Lung (tissue), 12 donors: Measurements from ENCODE around the gene RBBP9. TPM values are rescaled to one million over a fixed set of nuclear protein-coding genes. Genes with fewer than 3 reads are reported as not detected.

Experiments
- ATAC-seq: fragments of 200-7000 bp; cut with Tn5 transposase; one replicate; pipeline ENCODE4 v1.9.1; 2020; ENCODE audit warnings: moderate number of reproducible peaks; ENCODE audit not compliant: insufficient read depth, low FRiP score
- DNase-seq, 3 donors: peaks; one replicate each; pipeline ENCODE4 v3.0.0-alpha.2; 2013 to 2017
- H3K27ac ChIP-seq, 2 donors: one replicate each; pipeline ENCODE4 v1.5.1; 2013; ENCODE audit warnings: mild to moderate bottlenecking in 2 of 2, moderate library complexity in 2 of 2, control low read depth in 1 of 2, inconsistent platforms in 1 of 2, low read depth in 1 of 2, low read length in 1 of 2
- H3K27me3 ChIP-seq, 3 donors: one replicate each; pipeline ENCODE4 v1.5.1; 2013; ENCODE audit warnings: low read length in 2 of 3; ENCODE audit not compliant: control insufficient read depth in 3 of 3, insufficient read depth in 3 of 3
- H3K36me3 ChIP-seq, 4 donors: one replicate each; pipeline ENCODE4 v1.5.1; 2013; ENCODE audit warnings: low read length in 4 of 4, mild to moderate bottlenecking in 1 of 4, moderate library complexity in 1 of 4; ENCODE audit not compliant: control insufficient read depth in 4 of 4, insufficient read depth in 4 of 4
- H3K4me1 ChIP-seq, 5 donors: one replicate each; pipeline ENCODE4 v1.5.1; 2013; ENCODE audit warnings: low read length in 5 of 5, mild to moderate bottlenecking in 2 of 5, moderate library complexity in 1 of 5; ENCODE audit not compliant: control insufficient read depth in 5 of 5, insufficient read depth in 5 of 5
- H3K4me3 ChIP-seq: one replicate; pipeline ENCODE4 v1.5.1; 2013; ENCODE audit warnings: mild to moderate bottlenecking, control low read depth, moderate library complexity
- H3K9ac ChIP-seq, 2 donors: one replicate each; pipeline ENCODE4 v1.5.1; 2013; ENCODE audit warnings: low read length in 2 of 2, control low read depth in 1 of 2; ENCODE audit not compliant: insufficient read depth in 1 of 2
- H3K9me3 ChIP-seq, 4 donors: one replicate each; pipeline ENCODE4 v1.5.1; 2013; ENCODE audit warnings: low read length in 3 of 4, mild to moderate bottlenecking in 1 of 4, moderate library complexity in 1 of 4; ENCODE audit not compliant: control insufficient read depth in 4 of 4, insufficient read depth in 3 of 4
- WGBS, 2 donors: extraction: QIAGEN DNeasy Blood & Tissue Kit; methylation state at CpG; one replicate each; pipeline ENCODE4 v1.1.7; 2013; 5-methylcytosine and 5-hydroxymethylcytosine counted together
- polyA plus RNA-seq, 2 donors: library from polyadenylated mRNA; stranded (reverse); fragments of 200-250 nt; gene quantifications; one replicate each; pipeline ENCODE4 v1.2.1, GENCODE V29; 2013
- total RNA-seq, 2 donors: library from RNA; depleted of rRNA in 1 of 2; stranded (reverse); fragments of >200 nt in 1 of 2; gene quantifications; one replicate each; pipeline ENCODE4 v1.2.1, GENCODE V29; 2014 to 2021
- TF ChIP-seq, protein P1 (sequence below): IDR thresholded peaks from 2 replicates; pipeline ENCODE4 v1.5.1; 2012; ENCODE audit warnings: mild to moderate bottlenecking; ENCODE audit errors: control extremely low read depth, extremely low read depth
- donor health status: control.
- donor health status: control.
- donor health status: Bipolar disorder and iron deficiency.
- donor health status: healthy.
- donor health status: DM: yes; HTN: yes; CAD: no.

RBBP9 gene
- total and polyA plus RNA-seq, 4 donors, result 6.3 to 19.3 (median 10.3) TPM

DNA sequence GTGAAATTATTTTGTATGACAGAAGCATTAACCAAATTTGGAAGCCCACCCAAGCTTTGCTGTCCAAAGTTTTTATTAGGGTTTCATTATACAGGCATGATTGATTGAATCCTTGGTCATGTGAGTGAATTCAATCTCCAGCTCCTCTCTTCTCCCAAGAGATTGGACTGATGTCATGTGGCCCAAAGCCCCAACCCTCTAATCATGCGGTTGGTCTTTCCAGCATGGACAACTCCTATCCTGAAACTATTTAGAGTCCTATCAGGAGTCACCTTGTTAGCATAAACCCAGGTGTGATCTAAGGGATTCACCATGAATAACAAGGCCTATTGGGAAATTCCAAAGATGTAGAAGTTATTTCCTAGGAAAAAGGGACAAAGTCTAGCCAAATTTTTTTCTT, 19.2 kb downstream of the RBBP9 start:
- Histone ChIP-seq H3K9me3 (no peaks in the 10 kb centered on the region), H3K4me1 (no peaks in the 10 kb centered on the region), H3K27ac (no peak overlapping the region), H3K4me3 (no peak overlapping the region), H3K9ac (no peak overlapping the region), H3K36me3 (peaks cover 5 to 51% (median 24%) of the 10 kb centered on the region in 4 donors), H3K27me3 (no peaks in the 10 kb centered on the region)
- 84 to 96% methylated on average over 1 of the region's 1 CpG for WGBS, 2 donors
- DNase-seq, result no peak
- TF ChIP-seq, protein P1, sequence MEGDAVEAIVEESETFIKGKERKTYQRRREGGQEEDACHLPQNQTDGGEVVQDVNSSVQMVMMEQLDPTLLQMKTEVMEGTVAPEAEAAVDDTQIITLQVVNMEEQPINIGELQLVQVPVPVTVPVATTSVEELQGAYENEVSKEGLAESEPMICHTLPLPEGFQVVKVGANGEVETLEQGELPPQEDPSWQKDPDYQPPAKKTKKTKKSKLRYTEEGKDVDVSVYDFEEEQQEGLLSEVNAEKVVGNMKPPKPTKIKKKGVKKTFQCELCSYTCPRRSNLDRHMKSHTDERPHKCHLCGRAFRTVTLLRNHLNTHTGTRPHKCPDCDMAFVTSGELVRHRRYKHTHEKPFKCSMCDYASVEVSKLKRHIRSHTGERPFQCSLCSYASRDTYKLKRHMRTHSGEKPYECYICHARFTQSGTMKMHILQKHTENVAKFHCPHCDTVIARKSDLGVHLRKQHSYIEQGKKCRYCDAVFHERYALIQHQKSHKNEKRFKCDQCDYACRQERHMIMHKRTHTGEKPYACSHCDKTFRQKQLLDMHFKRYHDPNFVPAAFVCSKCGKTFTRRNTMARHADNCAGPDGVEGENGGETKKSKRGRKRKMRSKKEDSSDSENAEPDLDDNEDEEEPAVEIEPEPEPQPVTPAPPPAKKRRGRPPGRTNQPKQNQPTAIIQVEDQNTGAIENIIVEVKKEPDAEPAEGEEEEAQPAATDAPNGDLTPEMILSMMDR, result no peak
- no peak for ATAC-seq

DNA sequence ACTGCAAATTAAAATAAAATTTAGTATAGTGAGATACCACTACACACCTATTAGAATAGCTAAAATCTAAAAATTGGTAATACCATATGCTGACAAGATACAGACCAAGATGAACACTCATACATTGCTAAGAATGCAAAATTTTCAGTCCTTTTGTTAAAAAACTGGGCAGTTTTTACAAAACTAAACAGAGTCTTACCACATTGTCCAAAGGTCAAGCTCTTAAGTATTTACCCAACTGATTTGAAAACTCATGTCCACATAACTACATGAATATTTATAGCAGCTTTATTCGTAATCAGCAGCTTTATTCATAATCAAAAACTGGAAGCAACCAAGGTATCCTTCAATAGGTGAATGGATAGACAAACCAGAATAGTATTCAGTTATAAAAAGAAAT, 19.8 kb downstream of the RBBP9 start:
- no peak overlapping the region for H3K4me3 ChIP-seq
- DNase-seq (no peak), ATAC-seq (no peak)
- H3K27me3 ChIP-seq, result no peaks in the 10 kb centered on the region
- H3K27ac ChIP-seq, result no peak overlapping the region
- no peaks in the 10 kb centered on the region for H3K9me3 ChIP-seq
- H3K36me3 ChIP-seq, result peaks cover 5 to 45% (median 19%) of the 10 kb centered on the region in 4 donors
- TF ChIP-seq, protein P1, result no peak
- no peaks in the 10 kb centered on the region for H3K4me1 ChIP-seq
- 96 to 98% methylated on average over 1 of the region's 1 CpG for WGBS, 2 donors
- no peak overlapping the region for H3K9ac ChIP-seq

DNA sequence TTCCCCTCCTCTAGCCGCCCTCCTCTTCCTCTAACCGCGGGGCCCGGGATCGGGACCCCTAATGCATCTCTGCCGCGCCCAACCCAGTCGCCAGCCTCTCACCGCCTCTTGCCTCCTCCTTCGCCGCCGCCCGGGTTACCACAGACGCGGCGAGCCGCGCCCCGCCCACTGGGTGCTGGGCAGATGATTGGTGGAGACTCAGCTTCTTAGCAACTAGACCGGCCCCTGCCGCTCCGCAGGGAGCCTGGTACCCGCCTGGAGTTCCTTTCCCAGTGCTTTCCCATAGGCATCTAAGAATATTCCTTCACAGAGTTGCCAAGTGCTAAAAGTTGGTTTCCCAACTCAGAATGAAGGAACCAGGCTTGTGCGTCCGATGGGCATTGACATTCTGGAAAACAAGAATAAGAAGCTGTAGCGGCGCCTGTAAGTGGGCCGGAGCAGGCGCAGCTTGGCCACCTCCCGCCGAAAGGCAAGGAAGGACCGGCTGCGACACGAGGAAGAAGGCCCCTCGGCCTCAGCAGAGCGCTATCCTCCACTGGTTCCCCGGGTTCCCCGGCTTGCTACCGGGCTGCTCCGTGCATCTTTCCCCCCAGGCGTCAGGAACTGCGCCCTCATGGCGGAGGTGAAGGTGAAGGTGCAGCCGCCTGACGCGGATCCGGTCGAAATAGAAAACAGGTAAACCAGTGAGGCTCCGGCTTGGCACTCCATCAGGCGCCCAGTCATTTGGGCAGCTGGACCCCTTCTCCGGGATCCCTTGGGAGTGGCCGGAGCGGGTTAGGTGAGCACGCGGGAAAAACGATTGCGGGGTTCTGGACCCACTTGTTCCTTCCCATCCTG, 29.9 kb downstream of the RBBP9 start, which contains the start of the genes DZANK1 and POLR3F:
DZANK1 (minus strand) TSS at position 137 of the 837 bp plus-strand sequence. CDS start 1,672 bp downstream, outside the sequence.
POLR3F (plus strand) TSS at position 497 of the 837 bp plus-strand sequence; CDS start at position 614, 117 bp downstream.
- Histone ChIP-seq H3K27me3 (no peaks in the 10 kb centered on the region), H3K9ac (peak within 1 kb of the TSS; percentile 77 to 97), H3K36me3 (peaks cover 8 to 12% (median 10%) of the 10 kb centered on the region in 4 donors), H3K4me3 (peak within 1 kb of the TSS; percentile 95), H3K4me1 (peaks cover 0 to 21% (median 5%) of the 10 kb centered on the region in 5 donors), H3K27ac (peak within 1 kb of the TSS; percentile 83 to 92), H3K9me3 (no peaks in the 10 kb centered on the region)
- WGBS, 2 donors, result 0% methylated on average over 57 of the region's 57 CpGs
- DNase-seq, result peak; percentile 97 to 98 (median 98)
- TF ChIP-seq, protein P1, result no peak
- ATAC-seq, result peak; percentile 99
